ENCODE data around the gene CDK12. TPM values are rescaled to one million over a fixed set of nuclear protein-coding genes. Genes with fewer than 3 reads are reported as not detected.

The CDK12 gene
- polyA plus RNA-seq, 2 of the 4 experiments (the other 2 are of a cell fraction): 36.7 to 42.1 TPM

GRCh38 chr17:39483506-39483905, 22.2 kb downstream of the CDK12 start:
- no peak for DNase-seq (ENCODE audit: low read depth in 1 of 2, low spot score in 1 of 2)
- Histone ChIP-seq H3K4me3 (no peak overlapping the region), H3K9me3 (no peaks in the 10 kb centered on the region), H3K4me2 (no peak overlapping the region), H3K27ac (no peak overlapping the region), H3K4me1 (peaks cover 37% of the 10 kb centered on the region)
- ATAC-seq: no peak
- ChIA-PET POLR2A (interaction anchor here (0.9 kb wide), 2 partner anchors 22 to 33 kb away, joined by 3 read pairs; partner anchors contain the start of genes CDK12 and MED1), CTCF (no interaction called here)
- TF ChIP-seq ZC3H11A (IDR thresholded peaks at IDR 0.05) (peak; percentile 98), GATA3 (IDR thresholded peaks at IDR 0.05; ENCODE audit: borderline replicate concordance) (no peak), NPAS2 (CRISPR knock-in tag; IDR thresholded peaks at IDR 0.05; ENCODE audit: borderline replicate concordance) (no peak)
- no peak for FAIRE-seq
- WGBS (ENCODE audit: missing lambda C conversion rate): 98% methylated on average over 6 of the region's 6 CpGs

GRCh38 chr17:39484178-39484577, 22.9 kb downstream of the CDK12 start:
- ATAC-seq (no peak), FAIRE-seq (no peak), DNase-seq (ENCODE audit: low read depth in 1 of 2, low spot score in 1 of 2) (no peak)
- 99% methylated on average over 2 of the region's 2 CpGs for WGBS (ENCODE audit: missing lambda C conversion rate)
- TF ChIP-seq USF2 (IDR thresholded peaks at IDR 0.05) (no peak), SMC3 (IDR thresholded peaks at IDR 0.05) (no peak), ELK1 (IDR thresholded peaks at IDR 0.05; ENCODE audit: low read depth, low read length) (no peak), ZFP36 (IDR thresholded peaks at IDR 0.05; ENCODE audit: borderline replicate concordance, partially characterized antibody) (no peak), JUN (IDR thresholded peaks at IDR 0.05) (no peak), EHMT2 (IDR thresholded peaks at IDR 0.05; ENCODE audit: low read depth) (no peak), HMGXB4 (CRISPR knock-in tag; IDR thresholded peaks at IDR 0.05; ENCODE audit: borderline replicate concordance) (no peak), E2F6 (IDR thresholded peaks at IDR 0.05; ENCODE audit: borderline replicate concordance, low read depth) (no peak)
- no peaks in the 10 kb centered on the region for H3K9me3 ChIP-seq
- no peak overlapping the region for H3K4me3 ChIP-seq
- ChIA-PET CTCF (no interaction called here), POLR2A (no interaction called here)
- H3K27ac ChIP-seq: no peak overlapping the region
- no peak overlapping the region for H3K4me2 ChIP-seq
- H3K4me1 ChIP-seq: peaks cover 37% of the 10 kb centered on the region

GRCh38 chr17:39485555-39485954, 24.3 kb downstream of the CDK12 start:
- ChIA-PET CTCF (interaction anchor here (0.7 to 3.9 kb wide), 8 partner anchors 12 to 215 kb away, joined by 3 to 19 read pairs (median 5); no protein-coding TSS in a partner anchor), POLR2A (interaction anchor here (0.6 to 1.8 kb wide), 5 partner anchors 24 to 597 kb away, joined by 3 to 36 read pairs (median 3); partner anchors contain the start of genes CDK12 and MED1)
- H3K27ac ChIP-seq: peak overlapping the region; percentile 78 to 83
- 66% methylated on average over 5 of the region's 5 CpGs for WGBS (ENCODE audit: missing lambda C conversion rate)
- peak; percentile 91 to 100 for ATAC-seq
- DNase-seq (ENCODE audit: low read depth in 1 of 2, low spot score in 1 of 2): peak in 1 of 2 experiments; percentile 84
- H3K4me3 ChIP-seq: no peak overlapping the region
- peak overlapping the region; percentile 53 for H3K4me2 ChIP-seq
- no peaks in the 10 kb centered on the region for H3K9me3 ChIP-seq
- peaks cover 34% of the 10 kb centered on the region for H3K4me1 ChIP-seq
- FAIRE-seq: no peak
- no peak for TF ChIP-seq ESRRA (IDR thresholded peaks at IDR 0.05; ENCODE audit: borderline replicate concordance, low read length)
- peak; percentile 82 for TF ChIP-seq NFE2L2 (conservative IDR thresholded peaks at IDR 0.05; ENCODE audit: low read length)
- no peak for TF ChIP-seq BCL3 (IDR thresholded peaks at IDR 0.05)
- TF ChIP-seq POLR2A (IDR thresholded peaks at IDR 0.05; ENCODE audit: low read length): no peak
- no peak for TF ChIP-seq RARB (CRISPR knock-in tag; IDR thresholded peaks at IDR 0.05)
- TF ChIP-seq PBX3 (IDR thresholded peaks at IDR 0.05): no peak
- TF ChIP-seq EHF (CRISPR knock-in tag; IDR thresholded peaks at IDR 0.05): no peak
- no peak for TF ChIP-seq SMC3 (IDR thresholded peaks at IDR 0.05)
- no peak for TF ChIP-seq CHD2 (IDR thresholded peaks at IDR 0.05; ENCODE audit: low read length, partially characterized antibody)
- no peak for TF ChIP-seq HOXB13 (CRISPR knock-in tag; IDR thresholded peaks at IDR 0.05; ENCODE audit: low read depth)
- peak; percentile 54 to 76; a peak in 3 of 4 replicates for TF ChIP-seq CEBPB (IDR thresholded peaks at IDR 0.05)
- TF ChIP-seq NR3C1 (IDR thresholded peaks at IDR 0.05): no peak
- no peak for TF ChIP-seq USF2 (IDR thresholded peaks at IDR 0.05)
